DMS79 (cell line): ENCODE measurements around the gene CEBPZOS.

ENCODE experiments used
- DNase-seq: peaks from one replicate; lab custom pipeline; 2025; lab: John Stamatoyannopoulos, UW

Gene CEBPZOS

GRCh38 chr2:37196320-37197195, at the start of gene CEBPZOS:
CEBPZOS (plus strand) TSS chr2:37196496; CDS start chr2:37199705, 3,209 bp downstream.
- peak; percentile 50 for DNase-seq

- no peak for DNase-seq
These were observed 48.0 kb upstream of the CEBPZOS start for GRCh38 chr2:37148325-37148724.

GRCh38 chr2:37149626-37150322, 46.5 kb upstream of the CEBPZOS start:
- DNase-seq, result no peak

GRCh38 chr2:37153224-37153623, 43.1 kb upstream of the CEBPZOS start:
- DNase-seq, result no peak

GRCh38 chr2:37154785-37155184, 41.5 kb upstream of the CEBPZOS start:
- DNase-seq, result no peak

- no peak for DNase-seq
These were observed 40.0 kb upstream of the CEBPZOS start for GRCh38 chr2:37156071-37156856.

GRCh38 chr2:37156857-37157714, 39.2 kb upstream of the CEBPZOS start, which contains the start of gene EIF2AK2:
EIF2AK2 (minus strand) TSS chr2:37156980; CDS start chr2:37147806, 9,174 bp downstream.
- DNase-seq, result peak; percentile 79

- no peak for DNase-seq
These were observed 31.5 kb upstream of the CEBPZOS start for GRCh38 chr2:37164757-37165156.

GRCh38 chr2:37167636-37168180, 28.6 kb upstream of the CEBPZOS start:
- no peak for DNase-seq

GRCh38 chr2:37168217-37168981, 27.9 kb upstream of the CEBPZOS start:
- no peak for DNase-seq

GRCh38 chr2:37171624-37171950, 24.7 kb upstream of the CEBPZOS start:
- DNase-seq, result no peak

GRCh38 chr2:37173741-37174140, 22.6 kb upstream of the CEBPZOS start:
- DNase-seq, result no peak

- DNase-seq, result no peak
These were observed 16.2 kb upstream of the CEBPZOS start for GRCh38 chr2:37180006-37180639.

GRCh38 chr2:37180640-37181039, 15.7 kb upstream of the CEBPZOS start:
- no peak for DNase-seq

GRCh38 chr2:37181726-37182684, 14.3 kb upstream of the CEBPZOS start:
- no peak for DNase-seq

GRCh38 chr2:37188570-37188969, 7.7 kb upstream of the CEBPZOS start, which contains the start of gene SULT6B1:
SULT6B1 (minus strand) TSS chr2:37188670; CDS start chr2:37188640, 30 bp downstream.
- DNase-seq, result no peak

GRCh38 chr2:37189452-37190153, 6.7 kb upstream of the CEBPZOS start:
- DNase-seq, result no peak

- DNase-seq, result no peak
These were observed 6.0 kb upstream of the CEBPZOS start for GRCh38 chr2:37190290-37190689.
